ENCODE data around the gene SRI.

SRI gene

DNA sequence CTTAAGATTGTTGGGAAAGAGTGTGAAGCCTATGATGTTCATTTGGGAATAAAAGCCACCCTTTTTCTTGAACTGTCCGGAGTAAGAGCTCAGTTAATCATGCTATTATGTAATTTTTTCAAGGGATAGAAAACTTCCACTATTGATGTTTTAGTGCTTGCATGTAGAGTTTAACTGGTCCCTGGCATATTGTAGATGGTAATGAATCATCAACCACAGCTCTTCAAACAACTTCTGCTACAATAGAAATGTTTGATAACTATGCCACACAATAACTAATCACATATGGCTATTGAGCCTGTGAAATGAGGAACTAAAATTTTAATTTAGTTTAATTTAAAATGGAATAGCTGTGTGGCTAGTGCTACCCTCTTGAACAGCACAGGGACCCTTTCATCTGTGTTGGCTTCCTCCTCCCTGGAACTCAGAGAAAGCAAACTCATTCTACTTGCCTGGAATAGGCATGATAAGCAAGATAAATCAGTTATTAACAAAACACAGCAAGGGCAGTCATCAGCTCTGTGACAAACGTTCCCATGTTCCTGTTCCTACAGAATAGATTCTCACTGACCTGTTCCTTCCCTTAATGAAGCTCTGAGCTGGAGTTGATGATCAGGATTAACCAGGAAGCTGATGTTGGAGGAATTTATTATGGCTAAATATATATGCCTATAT is 4.9 kb upstream of the SRI start:
- peak; percentile 51 to 64 for DNase-seq

DNA sequence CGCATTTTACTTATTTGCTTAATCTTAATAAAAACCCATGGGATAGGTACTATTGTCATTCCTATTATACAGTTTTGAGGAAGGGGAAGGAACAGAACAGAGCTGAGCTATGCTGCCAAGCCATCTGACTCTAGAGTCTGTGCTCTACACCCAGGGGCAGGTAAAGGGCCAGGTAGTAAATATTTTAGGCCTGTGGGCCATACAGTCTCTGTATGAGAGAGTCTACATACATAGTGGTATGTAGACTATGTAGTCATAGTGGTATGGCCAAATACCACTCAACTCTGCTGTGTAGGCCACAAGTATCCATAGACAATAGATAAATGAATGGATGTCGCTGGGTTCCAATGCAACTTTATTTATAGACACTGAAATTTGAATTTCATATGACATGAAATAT is 3.4 kb upstream of the SRI start:
- no peak for DNase-seq

DNA sequence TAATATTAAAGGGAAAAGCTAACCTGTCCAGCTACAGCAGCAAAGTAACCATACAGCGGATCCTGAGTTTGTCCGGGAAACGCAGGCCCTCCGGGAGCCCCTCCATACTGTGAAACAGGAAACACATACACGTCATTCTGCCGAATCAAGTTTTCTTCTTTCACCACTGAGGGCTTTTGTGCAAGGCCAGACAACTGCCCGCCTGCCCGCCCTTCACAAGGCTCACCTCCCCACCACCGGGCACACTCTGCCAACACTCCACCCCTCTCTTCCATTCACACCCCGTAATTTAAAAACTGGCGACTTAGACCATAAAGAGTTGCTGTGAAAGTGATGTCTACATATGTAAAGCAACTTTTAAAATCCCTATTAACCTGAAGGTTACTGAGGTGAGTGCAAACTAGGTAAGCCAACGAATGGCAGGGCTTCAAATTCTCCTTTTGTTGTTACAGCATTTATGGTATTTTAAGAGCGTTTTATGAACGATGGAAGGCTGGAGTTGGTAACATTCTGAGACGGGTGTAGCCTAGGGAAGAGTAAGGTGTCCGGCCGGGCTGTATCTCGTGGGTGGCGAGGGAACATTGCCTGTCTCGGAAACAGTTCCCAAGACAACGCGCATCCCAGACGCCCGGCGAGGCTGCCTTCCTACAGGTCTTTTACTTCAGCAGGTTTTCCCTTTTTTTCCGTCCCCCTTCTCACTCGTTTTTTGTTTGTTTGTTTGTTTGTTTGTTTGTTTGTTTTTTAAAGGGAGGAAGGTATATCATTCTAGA is 817 bp downstream of the SRI start:
- DNase-seq, result peak; percentile 67 to 78

DNA sequence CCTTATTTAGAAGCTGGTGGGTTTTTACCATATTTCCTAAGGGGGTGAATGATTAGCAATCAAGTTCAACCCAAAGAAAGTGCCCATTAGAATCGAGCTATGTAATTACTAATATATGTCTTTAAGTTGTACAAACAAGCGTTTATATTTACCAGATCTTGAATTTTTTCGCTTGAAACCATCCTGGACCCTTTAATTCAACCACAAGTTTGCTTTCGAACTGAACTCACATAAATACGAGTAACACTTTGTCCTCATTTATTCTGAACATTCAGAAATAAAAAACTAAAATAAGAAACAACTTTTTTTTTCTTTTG is 1.5 kb downstream of the SRI start:
- DNase-seq, result peak; percentile 78 to 83

DNA sequence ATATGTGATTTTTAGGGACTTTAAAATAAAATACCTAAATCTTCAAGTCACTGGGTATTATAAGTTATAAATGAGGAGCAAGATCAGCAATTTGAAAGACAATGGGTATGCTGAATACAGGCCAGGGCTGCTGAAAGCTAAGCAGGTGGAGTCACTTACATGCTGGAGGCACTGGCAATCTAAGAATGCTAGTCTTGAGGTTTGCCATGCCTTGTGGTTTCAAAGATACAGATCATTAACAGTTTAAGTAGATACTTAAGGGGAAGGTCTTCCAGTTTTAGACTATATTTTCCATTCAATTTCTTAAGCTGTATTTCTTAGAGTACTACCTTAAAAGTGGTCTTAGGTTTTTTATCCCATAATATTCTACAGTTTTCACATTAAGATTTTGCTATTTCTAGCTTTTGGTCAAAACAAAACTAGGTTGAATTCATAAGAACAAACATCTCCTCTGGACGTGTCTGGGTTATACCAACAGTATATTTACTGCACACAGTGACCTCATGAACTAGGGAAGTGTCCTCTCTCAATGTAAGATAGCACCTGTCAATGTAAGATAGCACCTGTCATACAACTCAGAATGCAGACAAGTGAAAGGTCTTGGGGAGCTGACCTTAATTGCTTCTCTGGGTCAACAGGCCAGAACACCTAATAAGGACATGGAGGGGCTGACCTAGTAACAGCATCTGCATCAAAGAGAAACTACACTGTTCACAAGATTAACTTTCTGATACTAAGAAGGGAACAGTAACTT is 2.0 kb downstream of the SRI start:
- DNase-seq, result no peak

DNA sequence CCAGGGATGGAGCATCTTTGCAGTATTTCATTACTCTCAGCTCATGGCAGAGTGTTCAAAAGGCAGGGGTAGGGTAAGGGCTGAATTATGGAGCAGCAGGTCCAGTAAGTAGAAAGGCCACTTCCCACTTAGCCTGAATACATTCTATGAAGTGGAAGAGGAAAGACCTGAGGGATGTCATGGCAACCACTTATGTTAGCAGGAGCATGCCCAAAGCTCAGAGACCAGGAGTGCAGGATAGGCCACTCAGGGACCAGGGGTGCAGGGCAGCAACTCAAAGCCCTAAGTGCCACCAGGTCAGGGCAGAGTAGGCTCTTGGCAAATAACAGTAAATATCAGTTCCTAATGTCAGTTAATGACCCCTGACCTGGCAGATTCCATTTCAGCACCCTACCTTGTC is 3.6 kb downstream of the SRI start:
- no peak for DNase-seq

DNA sequence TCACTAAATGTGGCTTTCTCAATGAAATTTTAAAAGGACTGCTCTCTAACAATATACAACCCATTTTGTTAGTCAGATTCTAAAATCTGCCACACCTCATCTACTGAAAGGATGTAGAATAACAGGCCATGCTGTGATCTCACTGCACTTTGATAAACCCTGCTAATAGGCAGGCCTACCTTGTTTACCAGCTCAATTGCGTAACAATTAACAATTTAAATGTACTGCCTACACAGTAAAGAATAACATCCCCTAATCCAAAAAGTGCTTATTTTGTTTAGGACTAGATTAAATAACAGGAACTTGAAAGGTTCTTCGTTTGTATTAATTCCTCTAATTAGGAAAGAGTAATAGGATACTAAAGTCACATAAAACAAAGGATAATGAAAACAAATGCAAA is 4.5 kb downstream of the SRI start:
- DNase-seq, result no peak

DNA sequence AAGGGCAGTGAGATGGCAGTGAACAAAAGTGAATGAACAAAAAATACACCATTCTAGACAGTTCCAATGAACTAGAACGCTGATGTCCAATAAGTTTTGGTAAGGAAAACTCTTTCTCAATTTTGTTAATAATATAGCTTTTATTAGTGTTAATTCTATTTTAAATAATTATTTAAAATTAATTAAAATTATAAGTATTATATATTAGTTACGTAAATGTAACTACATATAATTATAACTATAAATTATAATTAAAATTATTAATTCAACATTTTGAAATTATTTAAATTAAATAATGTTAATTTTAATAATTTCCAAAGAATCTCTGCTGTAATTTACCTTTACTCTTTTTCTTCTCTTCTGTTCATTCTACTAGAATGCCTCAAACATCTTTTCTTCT is 5.4 kb downstream of the SRI start:
- no peak for DNase-seq

DNA sequence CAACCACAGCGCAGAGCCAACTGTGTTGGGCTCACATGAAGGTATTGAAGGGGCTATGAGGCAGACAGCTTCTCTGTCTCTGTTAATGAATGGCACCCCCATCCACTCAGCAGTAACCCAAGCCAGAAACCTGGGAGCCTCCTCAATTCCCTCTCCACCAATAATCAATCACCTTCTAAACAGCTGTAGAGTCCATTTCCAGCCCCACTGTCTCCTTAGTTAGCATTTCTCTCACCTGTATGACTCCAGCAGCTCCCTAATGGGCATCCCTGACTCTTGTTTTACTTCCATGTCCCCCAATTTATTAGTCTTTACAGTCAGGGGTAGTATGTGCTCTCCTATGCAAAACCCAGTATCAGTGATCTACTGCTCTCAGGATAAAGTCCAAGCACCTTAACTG is 6.9 kb downstream of the SRI start:
- DNase-seq, result no peak

DNA sequence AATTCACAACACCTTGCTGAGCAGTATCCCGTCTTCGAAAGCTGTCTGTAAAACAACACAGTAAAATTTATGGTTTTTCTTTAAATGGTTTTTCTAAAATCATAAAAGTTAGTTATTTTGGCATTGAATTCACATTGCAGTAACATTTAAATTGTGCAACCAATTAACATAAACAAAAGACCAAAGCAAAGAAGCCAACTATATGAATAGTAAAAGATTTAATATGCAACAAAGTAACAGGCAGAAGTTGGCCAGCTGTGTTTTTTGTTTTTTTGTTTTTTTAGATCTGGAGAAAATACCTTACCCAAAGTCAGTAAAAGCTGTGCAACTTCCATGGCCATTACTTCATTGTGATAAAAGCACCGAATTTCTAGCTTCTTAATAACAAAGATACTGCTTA is 11.3 kb downstream of the SRI start:
- DNase-seq, result no peak

DNA sequence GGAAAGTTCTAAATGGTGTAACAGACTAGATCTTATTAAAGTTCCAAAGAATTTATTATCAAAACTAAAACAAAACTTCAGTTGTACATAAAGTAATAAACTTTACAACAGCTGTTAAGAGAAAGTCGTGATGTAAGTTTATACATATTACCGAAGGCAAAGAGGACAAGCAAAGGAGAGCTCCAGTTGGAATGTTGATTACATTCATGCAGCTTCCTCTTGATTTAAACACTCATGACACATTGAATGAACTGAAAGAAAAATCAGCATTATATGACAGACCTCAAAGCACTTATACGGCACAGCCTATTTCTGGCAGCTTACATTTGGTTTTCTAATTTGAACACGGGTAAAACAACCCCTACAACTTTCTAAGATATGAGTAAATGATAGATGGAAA is 13.6 kb downstream of the SRI start:
- DNase-seq, result no peak

DNA sequence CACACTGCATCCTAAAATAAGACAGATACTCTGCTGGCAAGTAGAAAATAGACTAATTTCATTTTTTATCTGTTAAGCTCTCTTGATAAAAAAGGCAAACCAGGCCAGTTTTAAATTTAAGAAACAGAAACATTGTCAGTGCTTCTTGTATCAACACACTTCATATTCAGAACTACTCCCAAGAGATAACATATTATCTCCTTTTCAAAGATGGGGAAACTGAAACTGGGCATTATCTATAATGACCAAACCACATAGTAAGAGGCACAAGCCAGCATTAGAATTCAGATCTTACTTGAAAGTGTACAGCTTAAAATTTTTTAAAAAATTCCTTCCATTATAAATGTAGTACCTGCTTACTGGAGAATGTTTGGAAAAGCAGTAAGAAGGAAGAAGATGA is 14.7 kb downstream of the SRI start:
- DNase-seq, result no peak

DNA sequence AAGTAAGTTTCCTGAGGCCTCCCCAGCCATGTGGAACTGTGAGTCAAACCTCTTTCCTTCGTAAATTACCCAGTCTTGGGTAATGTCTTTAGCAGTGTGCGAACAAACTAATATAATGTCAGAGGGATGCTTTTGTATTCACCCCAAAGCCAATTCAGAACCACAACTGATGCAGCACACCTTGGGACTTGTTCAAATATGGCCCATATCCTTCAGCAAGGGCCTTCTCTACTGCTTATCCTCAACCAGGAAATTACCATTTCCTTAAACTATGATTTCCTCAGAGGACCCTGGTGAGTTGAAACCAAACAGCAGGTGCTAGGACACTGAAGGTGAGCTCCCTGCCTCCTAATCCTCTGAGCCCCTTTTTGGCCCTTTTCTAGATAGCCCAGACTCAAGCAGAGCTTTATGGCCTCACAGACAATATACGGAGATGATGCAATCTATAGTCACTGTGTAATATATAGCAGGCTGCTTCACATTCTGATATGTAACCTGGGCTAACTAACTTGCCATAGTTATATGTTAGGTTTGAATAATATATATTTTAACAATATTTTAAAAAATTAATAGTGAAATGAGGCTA is 15.2 kb downstream of the SRI start:
- no peak for DNase-seq

DNA sequence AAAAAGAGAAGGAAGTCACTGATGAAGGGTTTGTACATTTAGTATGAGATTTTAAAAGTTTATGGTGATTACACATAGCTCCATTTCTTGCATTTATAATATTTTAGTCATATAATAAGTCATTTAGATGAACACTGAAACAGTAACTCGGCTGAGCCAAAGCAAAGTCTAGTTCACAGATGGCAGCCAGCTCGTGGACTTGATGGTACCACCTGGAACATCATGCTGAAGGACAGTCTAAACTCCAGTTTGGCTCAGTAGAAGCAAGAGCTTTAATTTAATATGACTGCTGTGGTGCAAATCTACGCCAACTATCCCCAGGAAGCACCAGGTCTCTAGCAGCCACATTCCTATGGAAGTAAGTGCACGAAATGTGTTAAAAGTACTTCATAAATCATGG is 16.4 kb downstream of the SRI start:
- no peak for DNase-seq

DNA sequence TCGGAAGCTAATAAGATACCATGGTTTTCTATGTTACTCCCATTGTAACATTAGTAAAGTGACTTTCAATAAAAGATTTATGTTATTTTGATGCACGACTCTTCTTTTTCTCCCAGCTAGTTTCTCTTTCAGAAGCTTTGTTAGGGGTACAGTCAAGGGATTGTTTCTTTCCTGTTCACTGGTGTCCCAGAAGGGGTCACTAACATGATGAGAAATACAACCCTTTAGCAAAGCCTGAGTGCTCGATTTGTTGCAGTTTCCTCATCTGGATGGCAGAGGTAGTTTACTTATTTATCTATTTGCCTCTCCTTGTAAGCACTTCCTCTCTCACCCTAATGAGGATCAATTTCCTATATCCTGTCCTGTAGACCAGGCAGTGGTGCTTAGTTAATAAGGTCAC is 17.0 kb downstream of the SRI start:
- DNase-seq, result no peak

DNA sequence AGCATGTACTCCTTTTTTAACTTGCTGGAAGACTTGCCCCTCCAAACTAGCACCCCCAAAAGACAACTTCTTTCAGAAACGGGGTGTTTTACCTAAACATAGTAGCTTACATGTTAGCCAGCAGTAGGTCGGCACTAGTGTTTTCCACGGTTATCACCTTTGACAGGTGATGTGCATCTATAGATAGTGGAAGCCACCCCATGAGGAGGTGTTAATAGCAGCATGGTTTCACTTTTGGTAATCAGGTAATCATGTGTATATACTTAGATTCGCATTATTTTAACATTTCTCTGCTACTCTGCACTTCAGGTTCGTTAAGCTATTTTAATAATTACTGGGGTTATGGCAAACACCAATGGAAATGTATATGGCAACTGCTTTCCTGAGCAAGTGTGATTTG is 17.6 kb downstream of the SRI start:
- no peak for DNase-seq

DNA sequence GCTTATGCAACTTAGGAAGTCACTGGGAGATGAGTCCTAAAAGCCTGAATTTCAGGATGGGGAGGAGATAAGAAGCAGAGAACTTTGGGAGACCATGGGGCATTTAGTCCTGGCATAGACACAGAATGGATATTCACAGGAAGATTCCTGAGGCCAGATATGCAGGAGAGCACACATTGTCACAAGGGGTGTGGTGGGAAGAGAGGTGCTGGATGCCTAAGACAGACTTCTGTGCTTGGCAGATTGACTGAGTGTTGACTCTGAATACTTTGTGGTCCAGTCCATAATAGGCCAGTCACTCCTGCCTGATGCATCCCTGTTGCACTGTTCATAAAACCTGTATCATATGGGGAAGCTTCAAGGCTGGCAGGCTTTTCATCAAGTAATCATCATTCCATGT is 18.5 kb downstream of the SRI start:
- no peak for DNase-seq

DNA sequence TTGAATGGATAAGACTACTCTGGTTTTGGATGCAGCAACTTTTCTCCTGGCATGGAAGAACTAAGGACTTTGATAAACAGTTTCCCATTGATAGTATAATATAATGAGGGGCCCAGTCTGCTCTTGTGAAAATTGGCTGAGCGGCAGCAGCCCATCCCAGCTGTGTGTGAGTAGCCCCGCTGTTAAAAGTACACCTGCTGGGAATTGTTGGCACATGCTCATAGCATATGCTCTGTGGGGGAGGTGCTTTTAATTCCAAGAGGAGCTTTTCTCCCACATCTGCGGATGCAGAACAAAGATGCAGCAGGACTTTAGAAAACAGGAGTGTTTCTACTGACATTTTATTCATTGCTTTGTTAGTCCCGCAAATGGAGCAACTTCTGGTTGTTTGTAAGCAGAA is 19.0 kb downstream of the SRI start:
- DNase-seq, result no peak

DNA sequence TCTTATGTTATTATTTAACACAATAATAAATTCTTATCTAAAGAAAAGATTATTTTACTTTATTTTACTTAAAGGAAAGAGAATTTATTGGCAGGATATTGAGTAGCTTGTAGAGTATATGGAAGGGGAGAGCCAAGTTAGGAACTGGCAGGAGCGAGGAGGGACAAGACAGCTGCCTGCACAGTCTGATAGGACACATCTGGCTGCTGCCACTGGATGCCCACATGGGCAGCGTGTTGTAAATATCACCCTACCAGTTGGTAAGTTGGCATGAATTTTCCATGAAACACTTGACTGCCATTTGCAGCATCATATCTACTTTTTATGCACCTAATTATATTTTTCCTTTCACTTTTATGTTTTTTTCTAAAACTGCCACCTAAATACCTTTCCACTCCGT is 19.6 kb downstream of the SRI start:
- DNase-seq, result no peak

DNA sequence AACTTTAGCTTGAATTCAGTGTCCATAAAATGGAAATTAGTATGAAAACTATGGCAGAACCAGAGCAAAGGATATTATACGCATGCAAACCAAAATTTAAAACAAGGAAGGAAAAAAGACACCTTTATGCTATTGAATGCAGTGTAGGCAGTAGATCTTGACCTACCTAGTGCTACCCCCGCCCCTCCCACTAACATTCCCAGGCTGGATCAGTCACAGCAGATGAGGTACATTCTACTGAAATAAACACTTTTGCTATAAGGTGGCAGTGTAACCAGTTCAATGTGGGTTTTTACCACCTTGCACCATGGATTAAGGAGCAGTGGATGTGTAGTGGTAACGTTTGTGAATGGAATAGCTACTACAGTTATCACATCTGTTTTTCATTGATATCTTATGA is 27.9 kb downstream of the SRI start:
- no peak for DNase-seq

DNA sequence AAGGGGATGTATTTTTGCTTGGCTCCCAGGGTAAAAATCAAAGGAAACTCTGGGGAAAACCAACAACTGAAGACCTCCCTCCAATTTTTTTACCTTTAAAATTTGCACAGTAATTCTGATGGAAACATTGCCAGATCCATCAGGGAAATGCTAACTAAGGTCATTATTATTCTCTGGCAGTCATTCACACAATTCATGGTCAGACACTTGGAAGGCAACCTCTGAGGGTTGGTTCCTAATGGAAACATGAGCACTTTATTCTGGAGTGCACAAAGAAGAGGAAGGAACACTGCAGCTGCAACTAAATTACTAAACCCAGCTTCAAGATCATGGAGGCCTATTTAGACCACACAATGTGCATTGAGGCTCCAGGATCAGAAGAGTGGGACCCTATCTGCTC is 34.2 kb downstream of the SRI start:
- DNase-seq, result no peak

DNA sequence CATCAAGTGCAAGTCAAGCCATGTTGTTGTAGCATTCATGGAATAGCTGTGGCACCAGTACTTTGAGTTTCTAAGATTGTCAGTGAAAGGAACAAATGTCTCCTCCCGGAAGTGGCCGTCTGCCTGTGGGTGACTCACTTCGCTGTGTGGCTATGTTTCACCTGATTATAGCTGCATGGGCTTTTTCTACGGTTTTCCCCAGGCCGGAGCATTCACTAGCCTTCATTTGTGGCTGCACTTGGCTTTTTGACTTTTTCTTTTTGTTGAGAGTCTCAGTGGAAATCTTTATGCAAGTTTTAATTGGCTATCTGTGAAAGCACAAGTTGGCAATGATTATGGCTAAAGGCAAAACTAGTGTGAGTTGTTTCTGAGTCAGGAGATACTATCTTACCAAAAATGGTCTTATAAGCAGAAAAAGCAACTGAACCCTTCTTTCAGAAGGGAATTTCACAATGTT is 35.0 kb downstream of the SRI start:
- DNase-seq, result no peak

DNA sequence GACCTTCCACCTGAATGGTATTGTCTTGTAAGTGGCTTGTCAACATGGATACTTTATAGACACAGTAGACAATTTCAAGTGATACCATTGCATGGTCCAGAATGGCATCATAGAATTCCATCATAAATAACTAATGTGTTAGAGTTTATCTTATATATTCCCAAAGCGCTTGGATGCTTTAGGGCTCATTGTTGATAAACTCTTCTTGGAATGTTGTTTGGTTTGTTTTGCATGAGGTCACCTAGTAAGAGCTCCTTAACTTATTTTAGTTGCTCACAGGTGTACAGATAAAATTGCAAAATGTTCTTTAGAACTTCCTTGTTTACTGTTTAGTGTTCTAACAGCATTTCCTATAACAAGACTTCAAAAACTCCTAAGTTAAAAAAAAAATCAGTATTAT is 36.8 kb downstream of the SRI start:
- DNase-seq, result no peak

DNA sequence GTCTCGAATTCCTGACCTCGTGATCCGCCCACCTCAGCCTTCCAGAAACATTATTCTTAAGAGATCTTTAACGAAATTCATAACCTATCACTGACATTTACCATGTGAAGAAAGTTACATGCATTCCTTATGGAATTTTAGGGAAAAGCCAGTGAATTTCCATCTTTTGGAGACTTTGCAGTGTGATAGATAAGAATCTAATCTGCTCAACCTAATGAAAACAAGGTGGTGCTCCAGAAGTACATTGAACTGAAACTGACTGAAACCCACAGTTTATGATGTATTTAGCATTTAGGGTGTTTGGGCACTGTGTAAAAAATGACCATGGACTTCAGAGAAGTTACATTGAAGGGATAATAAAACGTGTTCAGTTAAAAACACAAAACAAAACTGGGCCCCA is 43.6 kb downstream of the SRI start:
- DNase-seq, result no peak
